Thyroid gland (tissue), 4 donors: ENCODE measurements around the gene RARRES2.

Source experiments
- POLR2A ChIP-seq, 2 donors: fragments of 450-650 bp; IDR thresholded peaks; one replicate each; pipeline ENCODE4 v1.6.1; 2017; ENCODE audit warnings: antibody characterized with exemption in 2 of 2, mild to moderate bottlenecking in 2 of 2, moderate library complexity in 1 of 2
- TF ChIP-seq, protein P1 (sequence below), 6 experiments: fragments of 200-600 bp in 3 of 6; fragments of 450-650 bp in 3 of 6; sonication (generic) in 3 of 6; IDR thresholded peaks; one replicate each; pipeline ENCODE4 v1.5.1; 2016 to 2019; ENCODE audit warnings: antibody characterized with exemption in 6 of 6, mild to moderate bottlenecking in 2 of 6, inconsistent platforms in 1 of 6, moderate library complexity in 1 of 6

DNA sequence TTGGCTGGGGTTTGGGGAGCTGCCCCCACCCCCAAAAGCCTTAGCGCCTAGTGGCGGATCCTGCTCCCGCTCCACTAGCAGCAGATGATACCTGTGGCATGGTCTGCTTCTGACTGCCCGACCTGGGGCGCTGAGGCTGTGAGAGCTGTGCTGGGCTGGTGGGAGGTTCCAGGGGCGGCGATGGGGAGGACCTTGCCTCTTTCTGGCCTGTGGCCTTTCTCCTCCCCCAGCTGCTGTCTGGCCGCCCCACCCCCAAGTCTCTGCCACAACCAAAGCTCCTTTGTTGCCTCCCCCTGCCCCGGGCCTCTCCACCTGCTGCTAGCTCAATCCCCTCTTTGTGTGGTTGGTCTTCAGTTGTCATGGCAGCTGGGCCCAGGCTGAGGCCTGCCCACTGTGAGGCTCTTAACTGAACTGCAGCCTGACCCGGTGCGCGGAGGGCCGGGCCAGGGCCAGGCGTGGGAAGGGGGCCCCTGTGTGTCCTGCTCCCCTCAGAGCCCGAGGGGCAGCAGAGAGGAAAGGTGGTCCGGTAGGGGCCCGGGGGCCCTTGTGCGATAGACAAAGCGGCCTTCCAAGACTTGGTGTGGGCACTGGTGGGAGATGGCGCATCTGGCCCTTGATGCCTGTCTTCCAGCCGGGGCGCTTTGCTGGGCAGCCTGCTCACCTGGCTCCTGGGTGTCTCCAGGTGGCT is 42.4 kb upstream of the RARRES2 start:
- TF ChIP-seq, protein P1, sequence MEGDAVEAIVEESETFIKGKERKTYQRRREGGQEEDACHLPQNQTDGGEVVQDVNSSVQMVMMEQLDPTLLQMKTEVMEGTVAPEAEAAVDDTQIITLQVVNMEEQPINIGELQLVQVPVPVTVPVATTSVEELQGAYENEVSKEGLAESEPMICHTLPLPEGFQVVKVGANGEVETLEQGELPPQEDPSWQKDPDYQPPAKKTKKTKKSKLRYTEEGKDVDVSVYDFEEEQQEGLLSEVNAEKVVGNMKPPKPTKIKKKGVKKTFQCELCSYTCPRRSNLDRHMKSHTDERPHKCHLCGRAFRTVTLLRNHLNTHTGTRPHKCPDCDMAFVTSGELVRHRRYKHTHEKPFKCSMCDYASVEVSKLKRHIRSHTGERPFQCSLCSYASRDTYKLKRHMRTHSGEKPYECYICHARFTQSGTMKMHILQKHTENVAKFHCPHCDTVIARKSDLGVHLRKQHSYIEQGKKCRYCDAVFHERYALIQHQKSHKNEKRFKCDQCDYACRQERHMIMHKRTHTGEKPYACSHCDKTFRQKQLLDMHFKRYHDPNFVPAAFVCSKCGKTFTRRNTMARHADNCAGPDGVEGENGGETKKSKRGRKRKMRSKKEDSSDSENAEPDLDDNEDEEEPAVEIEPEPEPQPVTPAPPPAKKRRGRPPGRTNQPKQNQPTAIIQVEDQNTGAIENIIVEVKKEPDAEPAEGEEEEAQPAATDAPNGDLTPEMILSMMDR (IDR thresholded peaks at IDR 0.05) = no peak
- no peak for TF ChIP-seq POLR2A (IDR thresholded peaks at IDR 0.05)
